Keratinocyte (primary cell): ENCODE data around the gene NOS1. TPM values are rescaled to one million over a fixed set of nuclear protein-coding genes. Genes with fewer than 3 reads are reported as not detected.

Experiments used
- DNase-seq: peaks from one replicate; pipeline ENCODE4 v3.0.0-alpha.2; 2011; ENCODE audit warnings: low read depth, missing footprints, low spot score
- FAIRE-seq: peaks from 2 replicates; lab custom pipeline; 2011; peaks lifted over from hg19 to GRCh38; lab: Jason Lieb, UNC
- H2AFZ ChIP-seq: 2 replicates; pipeline ENCODE4 v1.6.0; 2012; ENCODE audit warnings: low read length, control low read depth, inconsistent platforms; ENCODE audit not compliant: control insufficient read depth
- H3K27ac ChIP-seq: 2 replicates; pipeline ENCODE4 v1.5.1; 2011; ENCODE audit warnings: low read length; ENCODE audit not compliant: control insufficient read depth, insufficient read depth
- H3K27me3 ChIP-seq: 3 replicates; pipeline ENCODE4 v1.6.0; 2011; ENCODE audit warnings: low read length; ENCODE audit not compliant: control insufficient read depth, insufficient read depth; ENCODE audit errors: extremely low read depth
- H3K36me3 ChIP-seq, 2 experiments: 2 replicates in 1 of 2; 3 replicates in 1 of 2; pipeline ENCODE4 v1.5.1; 2011; ENCODE audit warnings: low read length in 2 of 2, mild to moderate bottlenecking in 1 of 2; ENCODE audit not compliant: control insufficient read depth in 2 of 2, insufficient read depth in 2 of 2; ENCODE audit errors: extremely low read depth in 1 of 2
- H3K4me1 ChIP-seq: 3 replicates; pipeline ENCODE4 v1.5.1; 2011; ENCODE audit warnings: low read length; ENCODE audit not compliant: control insufficient read depth, insufficient read depth; ENCODE audit errors: extremely low read depth
- H3K4me2 ChIP-seq: 3 replicates; pipeline ENCODE4 v1.6.0; 2011; ENCODE audit warnings: low read depth, low read length; ENCODE audit not compliant: control insufficient read depth, insufficient read depth; ENCODE audit errors: extremely low read depth
- H3K4me3 ChIP-seq, 3 experiments: fragments of 200-600 bp in 1 of 3; sonication (generic) in 1 of 3; 2 replicates in 2 of 3; 3 replicates in 1 of 3; pipeline ENCODE4 v1.5.1; 2011 to 2016; ENCODE audit warnings: low read length in 3 of 3, mild to moderate bottlenecking in 3 of 3, control low read depth in 2 of 3, inconsistent platforms in 1 of 3, low read depth in 1 of 3, mixed read lengths in 1 of 3, mixed run types in 1 of 3, moderate library complexity in 1 of 3; ENCODE audit not compliant: control insufficient read depth in 2 of 3, insufficient read depth in 2 of 3; ENCODE audit errors: extremely low read depth in 1 of 3
- H3K79me2 ChIP-seq: 2 replicates; pipeline ENCODE4 v1.6.0; 2012; ENCODE audit warnings: low read length; ENCODE audit not compliant: control insufficient read depth, insufficient read depth
- H3K9ac ChIP-seq: 3 replicates; pipeline ENCODE4 v1.6.0; 2011; ENCODE audit warnings: low read length; ENCODE audit not compliant: control insufficient read depth, insufficient read depth; ENCODE audit errors: extremely low read depth
- H3K9me1 ChIP-seq: 3 replicates; pipeline ENCODE4 v1.6.0; 2011; ENCODE audit warnings: low read length; ENCODE audit not compliant: control insufficient read depth, insufficient read depth; ENCODE audit errors: extremely low read depth
- H3K9me3 ChIP-seq: 2 replicates; pipeline ENCODE4 v1.5.1; 2012; ENCODE audit warnings: low read depth, low read length; ENCODE audit not compliant: control insufficient read depth
- H4K20me1 ChIP-seq: 3 replicates; pipeline ENCODE4 v1.6.0; 2011; ENCODE audit warnings: low read length; ENCODE audit not compliant: control insufficient read depth, insufficient read depth; ENCODE audit errors: extremely low read depth
- CTCF ChIP-seq, 3 experiments: IDR thresholded peaks in 1 of 3; conservative IDR thresholded peaks in 1 of 3; optimal IDR thresholded peaks in 1 of 3; 2 replicates in 2 of 3; 3 replicates in 1 of 3; pipeline versions ENCODE3 to v1.5.1; 2011; ENCODE audit warnings: low read length in 3 of 3, mild to moderate bottlenecking in 3 of 3, moderate library complexity in 2 of 3, control low read depth in 1 of 3, inconsistent platforms in 1 of 3; ENCODE audit not compliant: insufficient read depth in 2 of 3; ENCODE audit errors: extremely low read depth in 1 of 3
- EZH2 ChIP-seq: IDR thresholded peaks from one replicate; pipeline ENCODE4 v1.6.1; 2012; ENCODE audit warnings: inconsistent platforms, mild to moderate bottlenecking, low read length, moderate library complexity
- dilution Hi-C: fragments of 300-500 bp; cut with MboI; formaldehyde crosslinking; loops from one replicate; pipeline ENCODE4 v1.7.0; 2020; ENCODE audit warnings: low sequenced_read_pairs; ENCODE audit not compliant: extremely low pct_ligation_motif_present
- polyA plus RNA-seq, 5 experiments: library from polyadenylated mRNA; depleted of rRNA in 3 of 5; stranded (reverse) in 3 of 5; stranded (forward) in 1 of 5; unstranded in 1 of 5; fragments of >200 nt; gene quantifications; 1 replicate in 1 of 5; 2 replicates in 3 of 5; 3 replicates in 1 of 5; pipeline versions ENCODE4 v1.2.1 to v1.2.3, GENCODE V29; 2011 to 2012; ENCODE audit warnings: missing spikeins in 2 of 5, low read depth in 1 of 5, low replicate concordance in 1 of 5

The NOS1 gene
- polyA plus RNA-seq, 1 donor (not counting 4 experiments of a cell fraction or from before 2014, with no cell fraction given), result 5.6 TPM

- DNase-seq (no peak), FAIRE-seq (no peak)
- H3K4me1 ChIP-seq, result peaks cover 11% of the 10 kb centered on the region
- peak overlapping the region; percentile 80 for H3K4me2 ChIP-seq
- H3K9ac ChIP-seq, result no peak overlapping the region
- H3K79me2 ChIP-seq, result peaks cover 22% of the 10 kb centered on the region
- dilution Hi-C loops, result loop anchor here (25.0 kb wide), 1 partner anchor 475 kb away; no protein-coding TSS in a partner anchor
- no peaks in the 10 kb centered on the region for H3K9me1 ChIP-seq
- no peaks in the 10 kb centered on the region for H4K20me1 ChIP-seq
- no peak overlapping the region for H2AFZ ChIP-seq
- H3K27me3 ChIP-seq, result peaks cover 4% of the 10 kb centered on the region
- H3K9me3 ChIP-seq, result no peaks in the 10 kb centered on the region
- no peak overlapping the region for H3K27ac ChIP-seq
- TF ChIP-seq EZH2 (no peak), CTCF (optimal IDR thresholded peaks at IDR 0.05 in 1 of 3, IDR thresholded peaks at IDR 0.05 in 1 of 3, conservative IDR thresholded peaks at IDR 0.05 in 1 of 3; ENCODE audit: extremely low read depth in 1 of 3, insufficient read depth in 2 of 3, low read length in 3 of 3) (no peak)
- peaks cover 0 to 8% of the 10 kb centered on the region in 2 experiments for H3K36me3 ChIP-seq
- H3K4me3 ChIP-seq, result peak overlapping the region; percentile 74 to 89 (median 79)
These were observed 479 bp upstream of the NOS1 start for GRCh38 chr12:117361905-117362304.

- DNase-seq (no peak), FAIRE-seq (no peak)
- H3K4me3 ChIP-seq, result peak overlapping the region; percentile 74 to 89 (median 79)
- peaks cover 29% of the 10 kb centered on the region for H3K79me2 ChIP-seq
- dilution Hi-C loops, result loop anchor here (25.0 kb wide), 1 partner anchor 477 kb away; no protein-coding TSS in a partner anchor
- H3K9me3 ChIP-seq, result no peaks in the 10 kb centered on the region
- H3K36me3 ChIP-seq, result peaks cover 6 to 11% of the 10 kb centered on the region in 2 experiments
- peaks cover 21% of the 10 kb centered on the region for H3K4me1 ChIP-seq
- H2AFZ ChIP-seq, result peak overlapping the region; percentile 78
- H3K4me2 ChIP-seq, result peak overlapping the region; percentile 92
- TF ChIP-seq EZH2 (no peak), CTCF (optimal IDR thresholded peaks at IDR 0.05 in 1 of 3, IDR thresholded peaks at IDR 0.05 in 1 of 3, conservative IDR thresholded peaks at IDR 0.05 in 1 of 3; ENCODE audit: extremely low read depth in 1 of 3, insufficient read depth in 2 of 3, low read length in 3 of 3) (no peak)
- no peaks in the 10 kb centered on the region for H4K20me1 ChIP-seq
- H3K9me1 ChIP-seq, result no peaks in the 10 kb centered on the region
- peak overlapping the region; percentile 82 for H3K9ac ChIP-seq
- H3K27me3 ChIP-seq, result peaks cover 4% of the 10 kb centered on the region
- H3K27ac ChIP-seq, result peak overlapping the region; percentile 74
These were observed 677 bp downstream of the NOS1 start for GRCh38 chr12:117360551-117361346.
